ENCODE measurements around the gene TNS3.

DNA sequence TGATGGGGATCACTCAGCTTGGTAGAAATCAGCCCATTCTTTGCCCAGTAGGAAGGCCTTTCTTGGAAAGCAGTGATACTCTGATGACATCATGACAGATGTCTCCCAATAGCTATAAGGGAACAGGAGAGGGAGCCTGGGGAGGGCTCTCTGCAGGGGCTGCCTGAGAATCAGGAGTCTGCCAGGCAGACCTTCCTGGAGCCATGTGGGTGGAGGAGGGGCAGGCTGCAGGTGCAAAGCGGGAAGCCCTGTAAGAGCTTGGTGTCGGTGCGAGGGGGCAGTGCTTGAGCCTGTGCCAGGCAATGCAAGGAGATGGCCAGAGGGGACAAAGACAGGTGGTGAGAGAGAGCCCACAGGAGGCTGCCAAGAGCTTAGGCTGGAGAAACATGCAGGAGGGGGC is 5.0 kb upstream of the TNS3 start:
- TF ChIP-seq POLR2A (IDR thresholded peaks at IDR 0.05; ENCODE audit: low read length) (no peak), GATA1 (IDR thresholded peaks at IDR 0.05; ENCODE audit: low read depth, low read length) (no peak)
